ENCODE measurements around the gene RAPGEF3. TPM values are rescaled to one million over a fixed set of nuclear protein-coding genes. Genes with fewer than 3 reads are reported as not detected.

RAPGEF3 gene
- total and polyA plus RNA-seq, 4 donors, result 1.3 to 4.3 (median 1.4) TPM

DNA sequence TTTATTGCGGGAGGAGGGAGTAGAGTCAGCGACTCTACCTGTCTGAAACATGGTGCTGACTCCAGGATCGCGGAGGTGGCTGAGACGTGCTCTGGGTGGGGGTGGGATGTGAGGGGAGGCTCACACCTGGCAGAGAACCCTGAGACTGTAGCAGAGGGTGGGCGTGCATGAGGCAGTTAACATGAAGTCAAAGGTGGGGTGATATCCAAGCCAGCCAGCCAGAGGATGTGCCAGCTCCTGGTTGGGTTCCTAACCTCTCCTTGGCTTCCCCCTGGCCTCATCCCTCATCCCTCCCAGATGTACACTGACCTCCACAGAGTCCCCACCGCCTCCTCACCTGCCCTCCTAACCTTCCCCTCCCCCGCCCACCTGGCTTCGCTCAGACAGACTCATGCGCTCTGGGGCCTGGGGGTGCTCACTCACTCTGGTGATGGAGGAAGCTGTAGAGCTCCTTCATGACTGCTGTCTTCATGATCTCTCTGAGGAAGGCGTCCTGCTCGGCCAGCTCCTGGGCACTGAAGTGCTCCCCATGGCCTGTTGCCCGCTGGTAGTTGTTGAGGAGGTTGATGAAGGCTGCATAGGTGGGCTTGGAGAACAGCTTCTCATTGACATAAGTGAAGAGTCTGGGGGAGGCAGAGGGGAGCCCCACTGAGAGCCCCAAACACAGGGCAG is 42.7 kb downstream of the RAPGEF3 start:
- 64% methylated on average over 13 of the region's 13 CpGs for WGBS
- no peaks in the 10 kb centered on the region for H3K27me3 ChIP-seq (ENCODE audit: control insufficient read depth in 4 of 4, insufficient read depth in 4 of 4, low read length in 3 of 4)
- peak overlapping the region; percentile 64 to 71 for H3K27ac ChIP-seq (ENCODE audit: low read depth in 1 of 2, low read length in 2 of 2)
- no peak for DNase-seq (ENCODE audit: low spot score)
- peaks cover 6 to 12% (median 9%) of the 10 kb centered on the region in 4 donors for H3K4me1 ChIP-seq (ENCODE audit: control insufficient read depth in 4 of 4, insufficient read depth in 4 of 4, low read length in 3 of 4)
- no peak overlapping the region for H3K4me3 ChIP-seq (ENCODE audit: low read depth in 1 of 3, low read length in 3 of 3)
- no peak overlapping the region for H3K9ac ChIP-seq (ENCODE audit: low read depth in 1 of 2, low read length in 2 of 2)
- no peaks in the 10 kb centered on the region for H3K9me3 ChIP-seq (ENCODE audit: control insufficient read depth in 4 of 4, low read length in 3 of 4)
- TF ChIP-seq, protein P1, sequence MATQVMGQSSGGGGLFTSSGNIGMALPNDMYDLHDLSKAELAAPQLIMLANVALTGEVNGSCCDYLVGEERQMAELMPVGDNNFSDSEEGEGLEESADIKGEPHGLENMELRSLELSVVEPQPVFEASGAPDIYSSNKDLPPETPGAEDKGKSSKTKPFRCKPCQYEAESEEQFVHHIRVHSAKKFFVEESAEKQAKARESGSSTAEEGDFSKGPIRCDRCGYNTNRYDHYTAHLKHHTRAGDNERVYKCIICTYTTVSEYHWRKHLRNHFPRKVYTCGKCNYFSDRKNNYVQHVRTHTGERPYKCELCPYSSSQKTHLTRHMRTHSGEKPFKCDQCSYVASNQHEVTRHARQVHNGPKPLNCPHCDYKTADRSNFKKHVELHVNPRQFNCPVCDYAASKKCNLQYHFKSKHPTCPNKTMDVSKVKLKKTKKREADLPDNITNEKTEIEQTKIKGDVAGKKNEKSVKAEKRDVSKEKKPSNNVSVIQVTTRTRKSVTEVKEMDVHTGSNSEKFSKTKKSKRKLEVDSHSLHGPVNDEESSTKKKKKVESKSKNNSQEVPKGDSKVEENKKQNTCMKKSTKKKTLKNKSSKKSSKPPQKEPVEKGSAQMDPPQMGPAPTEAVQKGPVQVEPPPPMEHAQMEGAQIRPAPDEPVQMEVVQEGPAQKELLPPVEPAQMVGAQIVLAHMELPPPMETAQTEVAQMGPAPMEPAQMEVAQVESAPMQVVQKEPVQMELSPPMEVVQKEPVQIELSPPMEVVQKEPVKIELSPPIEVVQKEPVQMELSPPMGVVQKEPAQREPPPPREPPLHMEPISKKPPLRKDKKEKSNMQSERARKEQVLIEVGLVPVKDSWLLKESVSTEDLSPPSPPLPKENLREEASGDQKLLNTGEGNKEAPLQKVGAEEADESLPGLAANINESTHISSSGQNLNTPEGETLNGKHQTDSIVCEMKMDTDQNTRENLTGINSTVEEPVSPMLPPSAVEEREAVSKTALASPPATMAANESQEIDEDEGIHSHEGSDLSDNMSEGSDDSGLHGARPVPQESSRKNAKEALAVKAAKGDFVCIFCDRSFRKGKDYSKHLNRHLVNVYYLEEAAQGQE (IDR thresholded peaks at IDR 0.05), result no peak
- TF ChIP-seq YY1 (IDR thresholded peaks at IDR 0.05) (no peak), HNF4G (IDR thresholded peaks at IDR 0.05) (no peak), TAF1 (conservative IDR thresholded peaks at IDR 0.05) (no peak), RAD21 (IDR thresholded peaks at IDR 0.05) (no peak), GABPA (IDR thresholded peaks at IDR 0.05 in 1 of 2, conservative IDR thresholded peaks at IDR 0.05 in 1 of 2) (no peak), FOXA1 (IDR thresholded peaks at IDR 0.05) (no peak), EGR1 (IDR thresholded peaks at IDR 0.05; ENCODE audit: low read depth in 2 of 2) (no peak), FOXA2 (IDR thresholded peaks at IDR 0.05) (no peak), SP1 (IDR thresholded peaks at IDR 0.05) (no peak), NR2F2 (IDR thresholded peaks at IDR 0.05) (no peak), RXRA (IDR thresholded peaks at IDR 0.05) (no peak), JUND (IDR thresholded peaks at IDR 0.05) (no peak), HNF4A (conservative IDR thresholded peaks at IDR 0.05) (no peak)
- TF ChIP-seq, protein P2, sequence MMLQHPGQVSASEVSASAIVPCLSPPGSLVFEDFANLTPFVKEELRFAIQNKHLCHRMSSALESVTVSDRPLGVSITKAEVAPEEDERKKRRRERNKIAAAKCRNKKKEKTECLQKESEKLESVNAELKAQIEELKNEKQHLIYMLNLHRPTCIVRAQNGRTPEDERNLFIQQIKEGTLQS (IDR thresholded peaks at IDR 0.05), result no peak
- TF ChIP-seq, protein P3, sequence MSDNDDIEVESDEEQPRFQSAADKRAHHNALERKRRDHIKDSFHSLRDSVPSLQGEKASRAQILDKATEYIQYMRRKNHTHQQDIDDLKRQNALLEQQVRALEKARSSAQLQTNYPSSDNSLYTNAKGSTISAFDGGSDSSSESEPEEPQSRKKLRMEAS (IDR thresholded peaks at IDR 0.05), result no peak
- peaks cover 0 to 9% (median 1%) of the 10 kb centered on the region in 4 donors for H3K36me3 ChIP-seq (ENCODE audit: control insufficient read depth in 4 of 4, insufficient read depth in 3 of 4, low read depth in 1 of 4, low read length in 3 of 4)

DNA sequence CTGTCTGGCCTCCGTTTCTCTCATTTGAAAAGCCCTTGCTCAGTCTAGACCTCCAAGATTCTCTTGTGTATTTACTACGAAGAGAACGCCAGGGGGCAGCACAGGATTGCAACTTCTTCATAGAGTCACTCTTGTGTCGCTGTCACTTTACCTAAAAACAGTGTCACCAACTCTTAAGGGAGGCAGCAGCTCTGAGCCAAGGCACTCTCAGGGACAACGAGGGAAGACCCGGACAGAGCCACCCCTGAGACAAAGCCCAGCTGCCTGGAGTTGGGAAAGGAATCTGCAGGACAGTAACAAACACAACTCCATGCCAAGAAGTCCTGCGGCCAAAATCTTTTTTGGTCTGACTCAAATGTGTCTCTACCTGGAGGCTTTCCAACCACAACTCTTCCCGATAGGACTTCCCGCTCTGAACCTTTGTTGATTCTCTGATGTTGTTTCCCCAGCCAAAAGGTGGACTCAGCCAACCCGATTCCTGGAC is 43.2 kb downstream of the RAPGEF3 start:
- no peak overlapping the region for H3K9ac ChIP-seq (ENCODE audit: low read depth in 1 of 2, low read length in 2 of 2)
- TF ChIP-seq FOXA2 (IDR thresholded peaks at IDR 0.05) (peak; percentile 46), RAD21 (IDR thresholded peaks at IDR 0.05) (peak; percentile 91), RXRA (IDR thresholded peaks at IDR 0.05) (peak; percentile 53 to 74), EGR1 (IDR thresholded peaks at IDR 0.05; ENCODE audit: low read depth in 2 of 2) (no peak), FOXA1 (IDR thresholded peaks at IDR 0.05) (no peak), TAF1 (conservative IDR thresholded peaks at IDR 0.05) (no peak), HNF4G (IDR thresholded peaks at IDR 0.05) (no peak), NR2F2 (IDR thresholded peaks at IDR 0.05) (peak; percentile 19), GABPA (IDR thresholded peaks at IDR 0.05 in 1 of 2, conservative IDR thresholded peaks at IDR 0.05 in 1 of 2) (no peak), HNF4A (conservative IDR thresholded peaks at IDR 0.05) (peak; percentile 49 to 65), SP1 (IDR thresholded peaks at IDR 0.05) (peak; percentile 60), JUND (IDR thresholded peaks at IDR 0.05) (peak; percentile 28 to 70), YY1 (IDR thresholded peaks at IDR 0.05) (peak; percentile 66)
- TF ChIP-seq, protein P2 (IDR thresholded peaks at IDR 0.05), result no peak
- TF ChIP-seq, protein P3 (IDR thresholded peaks at IDR 0.05), result no peak
- TF ChIP-seq, protein P1 (IDR thresholded peaks at IDR 0.05), result no peak
- TF ChIP-seq, protein P4, sequence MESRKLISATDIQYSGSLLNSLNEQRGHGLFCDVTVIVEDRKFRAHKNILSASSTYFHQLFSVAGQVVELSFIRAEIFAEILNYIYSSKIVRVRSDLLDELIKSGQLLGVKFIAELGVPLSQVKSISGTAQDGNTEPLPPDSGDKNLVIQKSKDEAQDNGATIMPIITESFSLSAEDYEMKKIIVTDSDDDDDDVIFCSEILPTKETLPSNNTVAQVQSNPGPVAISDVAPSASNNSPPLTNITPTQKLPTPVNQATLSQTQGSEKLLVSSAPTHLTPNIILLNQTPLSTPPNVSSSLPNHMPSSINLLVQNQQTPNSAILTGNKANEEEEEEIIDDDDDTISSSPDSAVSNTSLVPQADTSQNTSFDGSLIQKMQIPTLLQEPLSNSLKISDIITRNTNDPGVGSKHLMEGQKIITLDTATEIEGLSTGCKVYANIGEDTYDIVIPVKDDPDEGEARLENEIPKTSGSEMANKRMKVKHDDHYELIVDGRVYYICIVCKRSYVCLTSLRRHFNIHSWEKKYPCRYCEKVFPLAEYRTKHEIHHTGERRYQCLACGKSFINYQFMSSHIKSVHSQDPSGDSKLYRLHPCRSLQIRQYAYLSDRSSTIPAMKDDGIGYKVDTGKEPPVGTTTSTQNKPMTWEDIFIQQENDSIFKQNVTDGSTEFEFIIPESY (IDR thresholded peaks at IDR 0.05), result no peak

More for the DNA sequence above, 43.2 kb downstream of the RAPGEF3 start:
- WGBS, result 6% methylated on average over 10 of the region's 10 CpGs
- Histone ChIP-seq H3K27ac (ENCODE audit: low read depth in 1 of 2, low read length in 2 of 2) (peak overlapping the region; percentile 64 to 71), H3K4me3 (ENCODE audit: low read depth in 1 of 3, low read length in 3 of 3) (no peak overlapping the region), H3K4me1 (ENCODE audit: control insufficient read depth in 4 of 4, insufficient read depth in 4 of 4, low read length in 3 of 4) (peaks cover 6 to 12% (median 9%) of the 10 kb centered on the region in 4 donors), H3K36me3 (ENCODE audit: control insufficient read depth in 4 of 4, insufficient read depth in 3 of 4, low read depth in 1 of 4, low read length in 3 of 4) (peaks cover 0 to 7% (median 1%) of the 10 kb centered on the region in 4 donors), H3K27me3 (ENCODE audit: control insufficient read depth in 4 of 4, insufficient read depth in 4 of 4, low read length in 3 of 4) (no peaks in the 10 kb centered on the region), H3K9me3 (ENCODE audit: control insufficient read depth in 4 of 4, low read length in 3 of 4) (no peaks in the 10 kb centered on the region)
- peak; percentile 76 for DNase-seq (ENCODE audit: low spot score)
